Spinal cord (tissue), 10 donors: Measurements from ENCODE around the gene PRICKLE4. TPM values are rescaled to one million over a fixed set of nuclear protein-coding genes. Genes with fewer than 3 reads are reported as not detected.
"Not testable (repeated sequence)": the region's sequence is repeated elsewhere in the genome, so short reads cannot be mapped to it uniquely, and the experiment has no call there.

Experiments used
- DNase-seq, 6 donors: peaks; one replicate each; pipeline versions ENCODE4 v3.0.0 to v3.0.0-alpha.2; 2013 to 2015; ENCODE audit warnings: low spot score in 6 of 6, low read depth in 4 of 6
- H3K27ac ChIP-seq: one replicate; pipeline ENCODE4 v1.5.1; 2013; ENCODE audit warnings: low read depth, low read length, control low read depth
- H3K27me3 ChIP-seq: one replicate; pipeline ENCODE4 v1.6.1; 2013; ENCODE audit warnings: low read length; ENCODE audit not compliant: control insufficient read depth, insufficient read depth
- H3K36me3 ChIP-seq: one replicate; pipeline ENCODE4 v1.6.1; 2013; ENCODE audit warnings: low read length; ENCODE audit not compliant: control insufficient read depth, insufficient read depth
- H3K4me1 ChIP-seq: one replicate; pipeline ENCODE4 v1.6.1; 2013; ENCODE audit warnings: low read length; ENCODE audit not compliant: control insufficient read depth, insufficient read depth
- H3K4me3 ChIP-seq: one replicate; pipeline ENCODE4 v1.5.1; 2013; ENCODE audit warnings: low read depth, low read length, control low read depth
- H3K9me3 ChIP-seq: one replicate; pipeline ENCODE4 v1.6.1; 2013; ENCODE audit warnings: low read length; ENCODE audit not compliant: control insufficient read depth, insufficient read depth
- WGBS: methylation state at CpG from one replicate; pipeline ENCODE4 v1.1.5; 2013; ENCODE audit warnings: missing lambda C conversion rate; ENCODE audit not compliant: insufficient coverage; 5-methylcytosine and 5-hydroxymethylcytosine counted together
- polyA plus RNA-seq, 2 donors: library from polyadenylated mRNA; unstranded; fragments of 120-200 nt; gene quantifications; one replicate each; pipeline ENCODE4 v1.2.1, GENCODE V29; 2013; ENCODE audit not compliant: insufficient read length in 2 of 2
- total RNA-seq, 2 donors: library from RNA; depleted of rRNA in 1 of 2; stranded (reverse); fragments of 120-200 nt in 1 of 2; fragments of >200 nt in 1 of 2; gene quantifications; one replicate each; pipeline versions ENCODE4 v1.2.3 to v1.2.4, GENCODE V29; 2013 to 2014
- donor health status: healthy.

Gene PRICKLE4
- total and polyA plus RNA-seq, 4 donors, result 1.6 to 8.8 (median 2.2) TPM

- Histone ChIP-seq H3K4me3 (no peak overlapping the region), H3K27ac (no peak overlapping the region), H3K4me1 (peaks cover 9% of the 10 kb centered on the region), H3K9me3 (no peaks in the 10 kb centered on the region), H3K36me3 (peaks cover 18% of the 10 kb centered on the region), H3K27me3 (no peaks in the 10 kb centered on the region)
- no peak for DNase-seq
- no CpG with 5 or more reads among the region's 1 CpG for WGBS
These were observed 10.7 kb downstream of the PRICKLE4 start for GRCh38 chr6:41791305-41791704.

- 96% methylated on average over 3 of the region's 4 CpGs for WGBS
- Histone ChIP-seq H3K27me3 (no peaks in the 10 kb centered on the region), H3K27ac (no peak overlapping the region), H3K4me1 (peaks cover 9% of the 10 kb centered on the region), H3K36me3 (peaks cover 19% of the 10 kb centered on the region), H3K9me3 (no peaks in the 10 kb centered on the region), H3K4me3 (no peak overlapping the region)
- no peak for DNase-seq
These were observed 11.4 kb downstream of the PRICKLE4 start for GRCh38 chr6:41791984-41792383.

- Histone ChIP-seq H3K36me3 (peaks cover 30% of the 10 kb centered on the region), H3K4me3 (no peak overlapping the region), H3K4me1 (no peaks in the 10 kb centered on the region), H3K27ac (no peak overlapping the region), H3K27me3 (no peaks in the 10 kb centered on the region), H3K9me3 (no peaks in the 10 kb centered on the region)
- WGBS, result no CpG with 5 or more reads among the region's 2 CpGs
- no peak for DNase-seq
These were observed 15.9 kb downstream of the PRICKLE4 start for GRCh38 chr6:41796474-41796873.

- H3K4me3 ChIP-seq, result no peak overlapping the region
- no peak for DNase-seq
- H3K9me3 ChIP-seq, result no peaks in the 10 kb centered on the region
- H3K27me3 ChIP-seq, result no peaks in the 10 kb centered on the region
- no peak overlapping the region for H3K27ac ChIP-seq
- WGBS, result 93% methylated on average over 3 of the region's 7 CpGs
- H3K4me1 ChIP-seq, result no peaks in the 10 kb centered on the region
- peaks cover 23% of the 10 kb centered on the region for H3K36me3 ChIP-seq
These were observed 18.4 kb downstream of the PRICKLE4 start for GRCh38 chr6:41798901-41799558.

GRCh38 chr6:41799559-41799911, 19.0 kb downstream of the PRICKLE4 start:
- no peak for DNase-seq
- Histone ChIP-seq H3K9me3 (no peaks in the 10 kb centered on the region), H3K4me3 (no peak overlapping the region), H3K27ac (no peak overlapping the region), H3K4me1 (no peaks in the 10 kb centered on the region), H3K36me3 (peaks cover 24% of the 10 kb centered on the region), H3K27me3 (no peaks in the 10 kb centered on the region)
- WGBS, result no CpG with 5 or more reads among the region's 2 CpGs

GRCh38 chr6:41801380-41801779, 20.8 kb downstream of the PRICKLE4 start:
- Histone ChIP-seq H3K4me1 (no peaks in the 10 kb centered on the region), H3K36me3 (peaks cover 33% of the 10 kb centered on the region), H3K9me3 (no peaks in the 10 kb centered on the region), H3K4me3 (no peak overlapping the region), H3K27me3 (no peaks in the 10 kb centered on the region), H3K27ac (no peak overlapping the region)
- WGBS, result no CpG with 5 or more reads among the region's 2 CpGs
- peak in 2 of 6 donors; percentile 43 to 57 for DNase-seq

GRCh38 chr6:41805830-41806774, 25.5 kb downstream of the PRICKLE4 start:
- Histone ChIP-seq H3K4me1 (no peaks in the 10 kb centered on the region), H3K9me3 (no peaks in the 10 kb centered on the region), H3K36me3 (peaks cover 20% of the 10 kb centered on the region), H3K4me3 (no peak overlapping the region), H3K27me3 (no peaks in the 10 kb centered on the region), H3K27ac (no peak overlapping the region)
- DNase-seq, result no peak
- 95% methylated on average over 74 of the region's 74 CpGs for WGBS

- 100% methylated on average over 1 of the region's 3 CpGs for WGBS
- no peaks in the 10 kb centered on the region for H3K9me3 ChIP-seq
- no peaks in the 10 kb centered on the region for H3K27me3 ChIP-seq
- peaks cover 7% of the 10 kb centered on the region for H3K36me3 ChIP-seq
- DNase-seq, result no peak
- H3K4me1 ChIP-seq, result no peaks in the 10 kb centered on the region
- H3K27ac ChIP-seq, result no peak overlapping the region
- H3K4me3 ChIP-seq, result no peak overlapping the region
These were observed 30.5 kb downstream of the PRICKLE4 start for GRCh38 chr6:41811095-41811494.

- not testable (repeated sequence) for H3K4me1 ChIP-seq, DNase-seq, H3K27me3 ChIP-seq, H3K9me3 ChIP-seq, H3K4me3 ChIP-seq, H3K27ac ChIP-seq, H3K36me3 ChIP-seq
- WGBS, result 100% methylated on average over 1 of the region's 13 CpGs
These were observed 31.4 kb downstream of the PRICKLE4 start for GRCh38 chr6:41811946-41812345.

GRCh38 chr6:41813469-41813868, 32.9 kb downstream of the PRICKLE4 start:
- Histone ChIP-seq H3K36me3 (no peaks in the 10 kb centered on the region), H3K4me1 (no peaks in the 10 kb centered on the region), H3K27me3 (no peaks in the 10 kb centered on the region), H3K9me3 (no peaks in the 10 kb centered on the region), H3K4me3 (no peak overlapping the region), H3K27ac (no peak overlapping the region)
- peak in 2 of 6 donors; percentile 9 to 47 for DNase-seq
- WGBS, result 80% methylated on average over 1 of the region's 2 CpGs
